GM19372 (cell line): ENCODE results near the gene FCHSD2.
"Not testable (repeated sequence)": the region's sequence is repeated elsewhere in the genome, so short reads cannot be mapped to it uniquely, and the experiment has no call there.

Experiments used
- ATAC-seq: cut with Tn5 transposase; IDR thresholded peaks from one replicate; pipeline ENCODE4 v1.9.1; 2021; ENCODE audit warnings: mild to moderate bottlenecking, low read depth, moderate library complexity; ENCODE audit not compliant: unreplicated experiment

The FCHSD2 gene

DNA sequence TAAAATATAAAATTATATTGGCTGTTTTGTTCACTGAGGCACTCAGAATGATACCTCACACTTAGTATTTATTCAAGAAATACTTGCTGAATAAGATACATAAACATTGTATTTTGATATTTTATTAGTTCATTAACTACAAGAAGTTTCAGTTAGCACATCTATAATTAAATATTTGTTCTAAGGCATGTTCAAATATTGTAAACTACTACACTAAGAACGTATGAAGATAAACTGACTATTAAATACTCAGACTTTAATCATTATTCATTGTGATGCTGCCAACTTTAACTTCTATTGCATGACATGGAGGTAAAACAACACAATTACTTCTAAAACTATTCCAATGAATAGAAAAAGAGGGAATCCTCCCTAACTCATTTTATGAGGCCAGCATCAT, 198.5 kb downstream of the FCHSD2 start:
- no peak for ATAC-seq

DNA sequence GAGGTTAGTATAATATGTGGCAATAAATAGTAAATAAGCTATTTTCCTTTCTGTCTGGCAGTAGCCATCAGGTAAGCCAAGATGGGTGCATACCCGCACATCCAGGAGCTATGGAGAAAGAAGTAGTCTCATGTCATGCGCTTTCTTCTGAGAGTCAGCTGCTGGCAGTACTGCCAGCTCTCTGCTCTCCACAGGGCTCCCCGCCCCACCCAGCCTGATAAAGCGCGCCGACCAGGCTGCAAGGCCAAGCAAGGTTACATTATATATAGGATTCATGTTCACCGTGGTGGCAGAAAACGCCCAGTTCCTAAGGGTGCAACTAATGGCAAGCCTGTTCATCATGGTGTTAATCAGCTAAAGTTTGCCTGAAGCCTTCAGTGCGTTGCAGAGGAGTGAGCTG, 201.7 kb downstream of the FCHSD2 start:
- ATAC-seq = no peak

DNA sequence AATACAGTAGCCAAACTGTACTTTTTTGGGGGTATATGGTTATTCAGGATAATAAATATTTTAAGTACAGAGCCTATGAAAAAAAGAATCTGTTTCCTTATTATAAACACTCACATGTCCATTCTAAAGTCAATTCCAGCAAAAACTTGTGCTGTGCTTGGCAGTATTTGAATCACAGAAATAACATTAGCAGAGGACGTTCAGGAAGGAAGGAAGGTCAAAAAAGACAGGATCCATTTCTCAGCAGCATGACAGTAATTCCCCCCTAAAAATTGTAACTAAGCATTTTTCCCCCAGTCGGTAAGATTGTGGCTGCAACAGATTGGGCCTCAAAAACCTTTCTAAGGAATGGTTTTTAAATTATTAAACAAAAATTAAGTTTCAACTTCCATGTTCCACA, 203.1 kb downstream of the FCHSD2 start:
- no peak for ATAC-seq

DNA sequence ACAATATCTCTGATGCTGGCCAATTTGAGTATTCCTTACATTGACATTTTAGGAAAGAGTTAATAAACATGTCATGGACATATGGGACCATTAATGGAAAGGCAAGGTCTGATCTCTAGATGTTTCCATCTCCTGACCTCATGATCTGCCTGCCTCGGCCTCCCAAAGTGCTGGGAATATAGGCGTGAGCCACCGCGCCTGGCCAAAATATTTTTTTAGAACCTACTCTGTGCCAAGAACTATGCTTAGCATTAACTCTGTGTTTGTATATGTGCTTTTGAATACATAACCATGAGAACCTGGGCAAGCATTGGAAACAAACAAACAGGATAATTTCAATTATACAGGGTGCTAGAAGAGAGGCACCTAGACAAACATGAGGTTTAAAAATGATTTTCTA, 204.7 kb downstream of the FCHSD2 start:
- no peak for ATAC-seq

- ATAC-seq = no peak
These were observed 206.4 kb downstream of the FCHSD2 start for GRCh38 chr11:72935700-72936099.

GRCh38 chr11:72932132-72932570, 210.0 kb downstream of the FCHSD2 start:
- ATAC-seq = no peak

DNA sequence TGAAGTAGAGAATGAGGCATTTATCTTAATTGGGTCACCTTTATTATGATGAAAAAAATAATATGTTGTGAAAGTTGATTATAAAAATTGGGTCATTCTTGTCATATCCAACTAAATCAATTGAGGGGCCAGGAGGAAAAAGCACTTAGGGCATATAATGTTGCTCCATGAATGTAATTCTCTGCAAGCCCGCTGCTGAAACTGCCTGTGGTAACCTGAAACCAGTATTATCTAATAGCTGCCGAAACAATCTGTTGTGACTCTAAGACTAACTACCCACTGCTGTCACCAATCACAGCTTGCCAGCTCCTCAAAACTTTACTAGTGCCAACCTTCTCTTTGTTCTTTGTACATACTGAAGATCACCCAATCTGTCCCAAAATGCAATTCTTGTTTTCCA, 212.1 kb downstream of the FCHSD2 start:
- ATAC-seq = no peak

DNA sequence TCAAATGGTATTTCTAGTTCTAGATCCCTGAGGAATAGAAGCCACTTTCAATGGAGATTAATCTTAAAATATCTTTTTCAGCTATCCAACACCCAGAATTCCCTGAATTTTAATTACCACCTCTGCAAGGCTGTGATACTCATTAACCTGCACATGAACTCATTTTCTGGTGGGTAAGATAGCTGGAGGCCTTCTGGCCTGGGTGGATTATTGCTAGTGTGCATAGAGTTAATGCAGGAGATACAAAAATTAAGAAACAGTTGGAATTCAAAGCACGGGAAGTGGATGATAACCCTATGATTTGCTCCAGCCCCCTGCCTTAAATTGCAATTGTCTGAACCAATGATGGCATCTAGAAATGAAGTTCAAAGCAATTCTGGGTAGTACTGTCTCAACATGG, 212.9 kb downstream of the FCHSD2 start:
- ATAC-seq = no peak

DNA sequence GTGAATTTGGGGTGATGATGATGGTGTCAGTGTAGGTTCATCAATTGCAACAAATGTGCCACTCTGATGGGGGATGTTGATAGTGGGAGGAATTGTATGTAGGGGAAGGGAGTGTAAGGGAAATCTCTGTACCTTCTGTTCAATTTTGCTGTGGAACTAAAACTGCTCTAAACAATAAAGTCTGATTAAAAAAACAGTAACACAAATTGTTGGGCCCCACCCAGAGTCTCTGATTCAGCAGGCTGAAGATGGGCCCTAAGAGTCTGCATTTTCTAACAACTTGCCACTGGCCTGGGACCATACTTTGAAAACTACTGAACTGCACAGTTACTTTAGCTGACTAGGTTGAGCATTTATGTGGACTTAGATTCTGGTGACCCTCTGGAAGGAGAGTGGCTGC, 214.7 kb downstream of the FCHSD2 start:
- ATAC-seq = no peak

GRCh38 chr11:72926076-72926475, 216.0 kb downstream of the FCHSD2 start:
- ATAC-seq = no peak

DNA sequence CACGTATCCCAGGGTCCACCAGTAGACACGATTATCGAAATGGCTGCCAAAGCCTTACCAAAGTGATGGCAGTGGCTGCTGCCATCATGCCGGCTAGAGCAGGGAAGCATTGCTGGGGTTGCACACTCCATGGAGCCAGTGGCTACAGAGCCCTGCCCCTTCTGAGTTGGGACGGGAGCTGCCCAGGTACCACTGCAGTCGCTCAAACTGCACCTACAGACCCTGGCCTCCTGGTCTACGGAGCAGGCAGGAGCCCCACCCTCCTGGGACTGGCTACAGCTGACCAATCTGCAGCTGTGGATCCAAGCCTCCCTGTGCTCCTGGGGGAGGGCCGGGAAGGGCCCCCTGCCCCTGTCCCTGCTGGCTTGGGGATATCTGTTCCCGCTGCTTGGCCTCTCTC, 216.5 kb downstream of the FCHSD2 start:
- no peak for ATAC-seq

- ATAC-seq = no peak
These were observed 217.4 kb downstream of the FCHSD2 start for GRCh38 chr11:72924568-72925190.

GRCh38 chr11:72921028-72921716, 220.9 kb downstream of the FCHSD2 start:
- ATAC-seq = no peak

DNA sequence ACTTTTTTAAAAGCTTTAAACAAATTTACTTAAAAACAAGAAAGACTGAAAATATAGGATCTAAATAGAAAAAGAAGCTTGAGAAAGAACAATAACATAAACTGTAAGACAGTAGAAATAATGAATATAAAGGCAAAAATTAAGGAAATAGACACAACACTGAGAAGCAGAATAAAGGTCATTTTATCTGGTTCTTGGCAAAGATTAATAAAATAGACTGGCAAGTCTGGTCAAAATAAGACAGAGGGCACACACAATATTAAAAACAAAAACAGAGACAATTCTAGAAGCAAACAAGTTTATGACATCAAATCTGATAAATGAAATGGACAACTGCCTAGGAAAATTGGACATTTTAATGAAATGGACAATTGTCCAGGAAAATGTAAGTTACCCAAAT, 222.1 kb downstream of the FCHSD2 start:
- ATAC-seq = no peak

- no peak for ATAC-seq
These were observed 223.3 kb downstream of the FCHSD2 start for GRCh38 chr11:72918851-72919250.

DNA sequence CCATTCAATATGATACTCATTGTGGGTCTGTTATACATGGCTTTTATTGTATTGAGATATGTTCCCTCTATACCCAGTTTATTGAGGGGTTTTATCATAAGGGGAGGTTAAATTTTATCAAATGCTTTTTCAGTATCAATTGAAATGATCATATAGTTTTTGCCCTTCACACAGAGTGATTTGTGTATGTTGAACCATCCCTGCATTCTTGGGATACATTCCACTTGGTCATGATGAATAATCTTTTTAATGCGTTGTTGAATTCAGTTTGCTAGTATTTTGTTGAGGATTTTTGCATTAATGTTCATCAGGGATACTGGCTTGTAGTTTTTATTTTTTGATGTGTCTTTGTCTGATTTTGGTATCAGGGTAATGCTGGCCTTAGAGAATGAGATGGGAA, 229.9 kb downstream of the FCHSD2 start:
- ATAC-seq = no peak

GRCh38 chr11:72909558-72910388, 232.3 kb downstream of the FCHSD2 start:
- ATAC-seq = not testable (repeated sequence)

DNA sequence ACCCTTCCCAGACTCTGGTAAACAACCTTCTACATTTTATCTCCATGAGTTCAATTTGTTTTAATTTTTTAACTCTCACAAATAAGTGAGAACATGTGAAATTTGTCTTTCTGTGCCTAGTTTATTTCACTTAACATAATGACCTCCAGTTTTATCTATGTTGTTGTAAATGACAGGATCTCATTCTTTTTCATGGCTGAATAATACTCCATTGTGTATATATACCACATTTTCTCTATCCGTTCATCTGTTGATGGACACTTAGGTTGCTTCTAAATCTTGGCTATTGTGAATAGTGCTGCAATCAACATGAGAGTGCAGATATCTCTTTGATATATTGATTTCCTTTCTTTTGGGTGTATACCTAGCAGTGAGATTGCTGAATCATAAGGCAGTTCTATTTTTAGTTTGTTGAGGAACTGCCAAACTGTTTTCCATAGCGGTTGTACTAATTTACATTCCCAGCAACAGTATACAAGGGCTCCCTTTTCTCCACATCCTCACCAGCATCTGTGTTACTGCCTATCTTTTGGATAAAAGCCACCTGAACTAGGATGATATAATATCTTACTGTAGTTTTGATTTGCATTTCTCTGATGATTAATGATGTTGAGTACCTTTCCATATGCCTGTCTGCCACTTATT, 234.0 kb downstream of the FCHSD2 start:
- ATAC-seq = no peak

DNA sequence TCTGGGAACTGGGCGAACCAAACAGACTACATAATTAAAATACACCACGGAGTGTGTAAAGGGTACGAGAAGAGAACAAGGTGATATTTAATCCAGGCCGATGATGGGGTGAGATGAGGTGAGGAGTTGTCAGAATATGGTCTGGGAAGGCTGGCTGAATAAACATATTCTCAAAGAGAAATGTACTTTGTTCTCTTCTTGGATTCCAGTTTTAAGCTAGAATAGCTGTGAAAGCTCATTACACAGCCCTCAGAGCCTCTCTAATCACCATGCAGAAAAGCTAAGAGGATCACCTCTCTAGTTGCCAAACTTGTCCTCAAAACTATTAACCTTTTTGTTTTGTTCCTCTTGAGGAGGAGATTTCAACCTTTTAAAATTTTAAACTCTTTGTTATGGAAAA, 238.1 kb downstream of the FCHSD2 start:
- ATAC-seq = no peak

GRCh38 chr11:72901374-72901773, 240.7 kb downstream of the FCHSD2 start:
- ATAC-seq = no peak

GRCh38 chr11:72900013-72900412, 242.1 kb downstream of the FCHSD2 start:
- ATAC-seq = no peak
